Endothelial cell (in vitro differentiated cells): ENCODE measurements around the gene CENPH. TPM values are rescaled to one million over a fixed set of nuclear protein-coding genes. Genes with fewer than 3 reads are reported as not detected.
"Not testable (repeated sequence)": the region's sequence is repeated elsewhere in the genome, so short reads cannot be mapped to it uniquely, and the experiment has no call there.

Experiments
- DNase-seq: peaks from one replicate; pipeline ENCODE4 v3.0.0; 2021; ENCODE audit warnings: low spot score
- H3K27ac Mint-ChIP-seq: one replicate; pipeline ENCODE4 v1.8.0; 2021; ENCODE audit warnings: mixed read lengths, inconsistent platforms; ENCODE audit not compliant: unreplicated experiment
- H3K27me3 Mint-ChIP-seq: one replicate; pipeline ENCODE4 v1.8.0; 2021; ENCODE audit warnings: mild to moderate bottlenecking, moderate library complexity, mixed read lengths, inconsistent platforms; ENCODE audit not compliant: unreplicated experiment
- H3K36me3 Mint-ChIP-seq: one replicate; pipeline ENCODE4 v1.8.0; 2021; ENCODE audit warnings: mild to moderate bottlenecking, low read depth, mixed read lengths, inconsistent platforms; ENCODE audit not compliant: unreplicated experiment
- H3K4me1 Mint-ChIP-seq: one replicate; pipeline ENCODE4 v1.8.0; 2021; ENCODE audit warnings: mild to moderate bottlenecking, mixed read lengths, inconsistent platforms; ENCODE audit not compliant: unreplicated experiment
- H3K4me3 Mint-ChIP-seq: one replicate; pipeline ENCODE4 v1.8.0; 2021; ENCODE audit warnings: mild to moderate bottlenecking, mixed read lengths, inconsistent platforms; ENCODE audit not compliant: unreplicated experiment
- H3K9me3 Mint-ChIP-seq: one replicate; pipeline ENCODE4 v1.8.0; 2021; ENCODE audit warnings: mixed read lengths, inconsistent platforms; ENCODE audit not compliant: unreplicated experiment
- total RNA-seq: library from RNA; stranded (reverse); fragmentation: NEBNext Ultra II Directional; extraction: Animal tissue kit (Norgen Biotek cat#: 25700); gene quantifications from one replicate; pipeline ENCODE4 v1.2.1, GENCODE V29; 2021; ENCODE audit not compliant: unreplicated experiment
- TF ChIP-seq, protein P1 (sequence below): fragments of 200-600 bp; sonication (generic); IDR thresholded peaks from one replicate; pipeline ENCODE4 v1.5.0; 2021; ENCODE audit warnings: antibody characterized with exemption; ENCODE audit not compliant: unreplicated experiment

Gene CENPH
- total RNA-seq, 1 donor from 2014 or later = 13.1 TPM

DNA sequence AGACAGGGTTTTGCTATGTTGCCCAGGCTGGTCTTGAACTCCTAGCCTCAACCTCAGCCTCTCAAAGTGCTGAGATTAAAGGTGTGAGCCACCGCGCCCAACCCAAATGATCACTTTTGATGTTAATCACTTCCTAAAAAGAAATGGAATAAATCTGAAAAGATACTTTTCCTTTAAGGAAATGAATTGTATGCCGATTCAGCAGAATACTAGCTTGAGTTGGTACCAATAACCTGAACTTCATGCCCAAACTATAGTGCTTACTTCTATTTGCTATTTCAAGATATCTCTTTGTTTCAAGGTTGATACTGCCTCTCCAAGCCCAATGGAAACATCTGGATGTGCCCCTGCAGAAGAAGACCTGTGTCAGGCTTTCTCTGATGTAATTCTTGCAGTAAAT, 18.4 kb upstream of the CENPH start:
- peaks cover 10% of the 10 kb centered on the region for H3K27me3 Mint-ChIP-seq
- H3K9me3 Mint-ChIP-seq = no peaks in the 10 kb centered on the region
- H3K27ac Mint-ChIP-seq = no peak overlapping the region
- peaks cover 17% of the 10 kb centered on the region for H3K36me3 Mint-ChIP-seq
- H3K4me1 Mint-ChIP-seq = peaks cover 20% of the 10 kb centered on the region
- TF ChIP-seq, protein P1, sequence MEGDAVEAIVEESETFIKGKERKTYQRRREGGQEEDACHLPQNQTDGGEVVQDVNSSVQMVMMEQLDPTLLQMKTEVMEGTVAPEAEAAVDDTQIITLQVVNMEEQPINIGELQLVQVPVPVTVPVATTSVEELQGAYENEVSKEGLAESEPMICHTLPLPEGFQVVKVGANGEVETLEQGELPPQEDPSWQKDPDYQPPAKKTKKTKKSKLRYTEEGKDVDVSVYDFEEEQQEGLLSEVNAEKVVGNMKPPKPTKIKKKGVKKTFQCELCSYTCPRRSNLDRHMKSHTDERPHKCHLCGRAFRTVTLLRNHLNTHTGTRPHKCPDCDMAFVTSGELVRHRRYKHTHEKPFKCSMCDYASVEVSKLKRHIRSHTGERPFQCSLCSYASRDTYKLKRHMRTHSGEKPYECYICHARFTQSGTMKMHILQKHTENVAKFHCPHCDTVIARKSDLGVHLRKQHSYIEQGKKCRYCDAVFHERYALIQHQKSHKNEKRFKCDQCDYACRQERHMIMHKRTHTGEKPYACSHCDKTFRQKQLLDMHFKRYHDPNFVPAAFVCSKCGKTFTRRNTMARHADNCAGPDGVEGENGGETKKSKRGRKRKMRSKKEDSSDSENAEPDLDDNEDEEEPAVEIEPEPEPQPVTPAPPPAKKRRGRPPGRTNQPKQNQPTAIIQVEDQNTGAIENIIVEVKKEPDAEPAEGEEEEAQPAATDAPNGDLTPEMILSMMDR = no peak
- no peak for DNase-seq
- H3K4me3 Mint-ChIP-seq = no peak overlapping the region

DNA sequence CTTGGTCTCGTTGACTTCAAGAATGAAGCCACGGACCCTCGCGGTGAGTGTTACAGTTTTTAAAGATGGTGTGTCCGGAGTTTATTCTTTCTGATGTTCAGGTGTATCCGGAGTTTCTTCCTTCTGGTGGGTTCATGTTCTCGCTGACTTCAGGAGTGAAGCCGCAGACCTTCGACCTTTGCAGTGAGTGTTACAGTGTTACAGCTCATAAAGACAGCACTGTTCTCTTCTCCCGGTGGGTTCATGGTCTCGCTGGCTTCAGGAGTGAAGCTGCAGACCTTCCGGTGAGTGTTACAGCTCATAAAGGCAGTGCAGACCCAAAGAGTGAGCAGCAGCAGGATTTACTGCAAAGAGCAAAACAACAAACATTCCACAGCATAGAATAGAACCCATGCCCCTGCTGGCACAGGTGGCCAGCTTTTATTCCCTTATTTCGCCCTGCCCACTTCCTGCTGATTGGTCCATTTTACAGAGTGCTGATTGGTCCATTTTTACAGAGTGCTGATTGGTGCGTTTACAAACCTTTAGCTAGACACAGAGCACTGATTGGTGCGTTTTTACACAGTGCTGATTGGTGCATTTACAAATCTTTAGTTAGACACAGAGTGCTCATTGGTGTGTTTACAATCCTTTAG, 7.6 kb upstream of the CENPH start:
- H3K27me3 Mint-ChIP-seq, H3K4me1 Mint-ChIP-seq, DNase-seq, H3K27ac Mint-ChIP-seq, H3K36me3 Mint-ChIP-seq, H3K9me3 Mint-ChIP-seq, H3K4me3 Mint-ChIP-seq: not testable (repeated sequence)

GRCh38 chr5:69184621-69185020, 4.8 kb upstream of the CENPH start:
- TF ChIP-seq, protein P1 = no peak
- Mint-ChIP-seq H3K27me3 (peaks cover 5% of the 10 kb centered on the region), H3K4me1 (peaks cover 3% of the 10 kb centered on the region), H3K4me3 (no peak overlapping the region), H3K27ac (no peak overlapping the region), H3K9me3 (no peaks in the 10 kb centered on the region), H3K36me3 (no peaks in the 10 kb centered on the region)
- DNase-seq = no peak

DNA sequence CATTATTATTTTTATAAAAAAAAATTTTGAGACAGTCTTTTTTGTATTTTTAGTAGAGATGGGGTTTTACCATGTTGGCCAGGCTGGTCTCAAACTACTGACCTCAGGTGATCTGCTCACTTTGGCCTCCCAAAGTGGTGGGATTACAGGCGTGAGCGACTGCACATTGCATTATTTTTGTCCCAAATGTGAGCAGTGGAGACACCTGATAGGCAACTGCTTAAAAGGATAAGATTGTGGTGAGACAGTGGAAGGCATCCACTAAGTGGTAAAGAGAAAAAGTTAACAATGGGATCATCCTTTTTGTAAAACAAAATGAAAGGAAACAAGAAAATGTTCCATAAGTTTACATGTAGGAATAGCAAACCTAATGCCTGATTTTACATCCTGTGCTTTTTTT, 2.0 kb upstream of the CENPH start:
- H3K9me3 Mint-ChIP-seq = no peaks in the 10 kb centered on the region
- no peak for DNase-seq
- peaks cover 5% of the 10 kb centered on the region for H3K27me3 Mint-ChIP-seq
- TF ChIP-seq, protein P1 = no peak
- H3K36me3 Mint-ChIP-seq = no peaks in the 10 kb centered on the region
- H3K27ac Mint-ChIP-seq = peak overlapping the region; percentile 80
- peak overlapping the region; percentile 78 for H3K4me3 Mint-ChIP-seq
- peaks cover 3% of the 10 kb centered on the region for H3K4me1 Mint-ChIP-seq

GRCh38 chr5:69188811-69189161, 597 bp upstream of the CENPH start:
- DNase-seq = peak; percentile 6
- H3K4me3 Mint-ChIP-seq = peak overlapping the region; percentile 97
- TF ChIP-seq, protein P1 = no peak
- H3K9me3 Mint-ChIP-seq = no peaks in the 10 kb centered on the region
- peak overlapping the region; percentile 99 for H3K27ac Mint-ChIP-seq
- H3K4me1 Mint-ChIP-seq = peaks cover 3% of the 10 kb centered on the region
- H3K36me3 Mint-ChIP-seq = no peaks in the 10 kb centered on the region
- H3K27me3 Mint-ChIP-seq = peaks cover 5% of the 10 kb centered on the region

DNA sequence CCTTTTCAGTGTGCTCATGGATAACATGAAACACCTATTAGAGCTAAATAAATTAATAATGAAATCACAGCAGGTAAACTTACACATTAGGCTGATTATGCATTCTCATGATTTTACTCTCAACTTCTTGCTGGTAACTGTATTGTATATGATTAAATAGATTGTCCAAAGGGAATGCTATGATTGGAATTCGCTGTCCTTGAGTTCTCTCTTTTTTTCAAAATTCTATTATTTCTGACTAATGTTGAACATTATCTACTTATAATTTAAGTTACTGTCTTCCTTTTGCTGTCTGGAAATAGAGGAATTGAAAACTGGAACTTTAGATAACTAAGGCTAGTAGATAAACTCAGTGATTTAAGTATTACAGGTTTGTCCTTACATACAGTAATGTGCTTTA, 13.1 kb downstream of the CENPH start:
- Mint-ChIP-seq H3K36me3 (no peaks in the 10 kb centered on the region), H3K9me3 (no peaks in the 10 kb centered on the region), H3K27ac (no peak overlapping the region), H3K27me3 (no peaks in the 10 kb centered on the region), H3K4me3 (no peak overlapping the region), H3K4me1 (no peaks in the 10 kb centered on the region)
- no peak for DNase-seq
- TF ChIP-seq, protein P1 = no peak
